ENCODE measurements around the gene PTCH2. TPM values are rescaled to one million over a fixed set of nuclear protein-coding genes. Genes with fewer than 3 reads are reported as not detected.
A peak's percentile ranks its signal among the peaks of the same experiment; 100 is the strongest.

The PTCH2 gene
- total and polyA plus RNA-seq, 2 of the 13 experiments (the other 11 are each of a cell fraction or from before 2014, with no cell fraction given): 0.60 to 1.5 TPM

- TF ChIP-seq, protein P1, sequence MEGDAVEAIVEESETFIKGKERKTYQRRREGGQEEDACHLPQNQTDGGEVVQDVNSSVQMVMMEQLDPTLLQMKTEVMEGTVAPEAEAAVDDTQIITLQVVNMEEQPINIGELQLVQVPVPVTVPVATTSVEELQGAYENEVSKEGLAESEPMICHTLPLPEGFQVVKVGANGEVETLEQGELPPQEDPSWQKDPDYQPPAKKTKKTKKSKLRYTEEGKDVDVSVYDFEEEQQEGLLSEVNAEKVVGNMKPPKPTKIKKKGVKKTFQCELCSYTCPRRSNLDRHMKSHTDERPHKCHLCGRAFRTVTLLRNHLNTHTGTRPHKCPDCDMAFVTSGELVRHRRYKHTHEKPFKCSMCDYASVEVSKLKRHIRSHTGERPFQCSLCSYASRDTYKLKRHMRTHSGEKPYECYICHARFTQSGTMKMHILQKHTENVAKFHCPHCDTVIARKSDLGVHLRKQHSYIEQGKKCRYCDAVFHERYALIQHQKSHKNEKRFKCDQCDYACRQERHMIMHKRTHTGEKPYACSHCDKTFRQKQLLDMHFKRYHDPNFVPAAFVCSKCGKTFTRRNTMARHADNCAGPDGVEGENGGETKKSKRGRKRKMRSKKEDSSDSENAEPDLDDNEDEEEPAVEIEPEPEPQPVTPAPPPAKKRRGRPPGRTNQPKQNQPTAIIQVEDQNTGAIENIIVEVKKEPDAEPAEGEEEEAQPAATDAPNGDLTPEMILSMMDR (CRISPR knock-in tag; IDR thresholded peaks at IDR 0.05): peak; percentile 95
Measured at GRCh38 chr1:44827197-44828002, 15.7 kb downstream of the PTCH2 start (continued).

GRCh38 chr1:44826375-44827196, 16.5 kb downstream of the PTCH2 start:
- in situ Hi-C loops (cut with HindIII; ENCODE audit: extremely low pct_ligation_motif_present, low pct_unique_long_range_greater_than_20kb) (loop anchor here (5.0 to 25.0 kb wide), 2 partner anchors 34 to 186 kb away; partner anchors contain the start of genes HECTD3 and UROD), intact Hi-C loops (cut with micrococcal nuclease; ENCODE audit: unreplicated experiment) (loop anchor here (2.0 to 10.0 kb wide), 3 partner anchors 18 to 478 kb away; partner anchors contain the start of gene BTBD19)
- H3K4me2 ChIP-seq (ENCODE audit: low read depth, low read length): peak overlapping the region; percentile 98
- BruUV-seq (replicated peaks): TSS peak; percentile 77
- H2AFZ ChIP-seq (ENCODE audit: low read length): no peak overlapping the region
- peaks cover 0 to 2% of the 10 kb centered on the region in 2 experiments; a peak in 1 of 5 replicates for H3K27me3 ChIP-seq (ENCODE audit: control insufficient read depth in 1 of 2, insufficient read depth in 2 of 2, low read length in 2 of 2)
- H3K27ac ChIP-seq (ENCODE audit: extremely low read length, insufficient read depth, low read length): peak overlapping the region; percentile 88
- H3K9me3 ChIP-seq (ENCODE audit: low read length): no peaks in the 10 kb centered on the region
- POLR2A ChIA-PET: interaction anchor here (0.6 to 11.3 kb wide), 28 partner anchors 8 to 1476 kb away, joined by 3 to 570 read pairs (median 7); partner anchors contain the start of genes BEST4, BTBD19, DYNLT4 and EIF2B3
- ATAC-seq (peak; percentile 87), FAIRE-seq (peak; percentile 82), DNase-seq (ENCODE audit: low spot score) (peak; percentile 75)
- WGBS (ENCODE audit: low lambda C conversion rate): 3% methylated on average over 15 of the region's 24 CpGs
- H3K79me2 ChIP-seq (ENCODE audit: insufficient read depth, low read length): no peaks in the 10 kb centered on the region
- H3K36me3 ChIP-seq (replicated peaks in 1 of 2; ENCODE audit: control insufficient read depth in 1 of 2, insufficient read depth in 2 of 2, low read length in 2 of 2): no peaks in the 10 kb centered on the region; a peak in 1 of 5 replicates
- H3K4me3 ChIP-seq (replicated peaks in 1 of 3; ENCODE audit: insufficient read depth in 1 of 3, low read depth in 2 of 3, low read length in 3 of 3): peak overlapping the region; percentile 37 to 71 (median 54)
- CTCF ChIA-PET (ENCODE audit: low intra/inter-chr PET ratio, low total read pairs): interaction anchor here (1.2 kb wide), 1 partner anchor 9 kb away, joined by 4 read pairs; no protein-coding TSS in a partner anchor
- H3K9ac ChIP-seq (ENCODE audit: insufficient read depth, low read depth, low read length): peak overlapping the region; percentile 87
- peaks cover 54% of the 10 kb centered on the region for H3K4me1 ChIP-seq (ENCODE audit: insufficient read depth, low read length)
- H4K20me1 ChIP-seq (ENCODE audit: insufficient read depth, low read length): no peaks in the 10 kb centered on the region
- TF ChIP-seq FOXA3 (CRISPR knock-in tag; IDR thresholded peaks at IDR 0.05) (0 out of 2 replicates have a peak, but pooled peaks have one; percentile 14), ZNF10 (CRISPR knock-in tag; IDR thresholded peaks at IDR 0.05; ENCODE audit: borderline replicate concordance, low read depth) (no peak), ZBTB20 (CRISPR knock-in tag; IDR thresholded peaks at IDR 0.05; ENCODE audit: borderline replicate concordance, low read depth) (peak; percentile 74; the same call in 1 of the 2 replicates), ZUFSP (CRISPR knock-in tag; IDR thresholded peaks at IDR 0.05; ENCODE audit: borderline replicate concordance) (no peak), ZFP37 (CRISPR knock-in tag; IDR thresholded peaks at IDR 0.05; ENCODE audit: borderline replicate concordance) (0 out of 2 replicates have a peak, but pooled peaks have one; percentile 50), ZFX (CRISPR knock-in tag; IDR thresholded peaks at IDR 0.05; ENCODE audit: low read depth) (peak; percentile 85), RARA (CRISPR knock-in tag; IDR thresholded peaks at IDR 0.05) (peak; percentile 45), EP300 (IDR thresholded peaks at IDR 0.05; ENCODE audit: low read depth in 2 of 2, low read length in 2 of 2) (0 out of 4 replicates have a peak, but pooled peaks of 1 of the 2 experiments have one; percentile 19), EP300 (CRISPR knock-in tag; IDR thresholded peaks at IDR 0.05; ENCODE audit: borderline replicate concordance) (no peak)
- TF ChIP-seq, protein P2, sequence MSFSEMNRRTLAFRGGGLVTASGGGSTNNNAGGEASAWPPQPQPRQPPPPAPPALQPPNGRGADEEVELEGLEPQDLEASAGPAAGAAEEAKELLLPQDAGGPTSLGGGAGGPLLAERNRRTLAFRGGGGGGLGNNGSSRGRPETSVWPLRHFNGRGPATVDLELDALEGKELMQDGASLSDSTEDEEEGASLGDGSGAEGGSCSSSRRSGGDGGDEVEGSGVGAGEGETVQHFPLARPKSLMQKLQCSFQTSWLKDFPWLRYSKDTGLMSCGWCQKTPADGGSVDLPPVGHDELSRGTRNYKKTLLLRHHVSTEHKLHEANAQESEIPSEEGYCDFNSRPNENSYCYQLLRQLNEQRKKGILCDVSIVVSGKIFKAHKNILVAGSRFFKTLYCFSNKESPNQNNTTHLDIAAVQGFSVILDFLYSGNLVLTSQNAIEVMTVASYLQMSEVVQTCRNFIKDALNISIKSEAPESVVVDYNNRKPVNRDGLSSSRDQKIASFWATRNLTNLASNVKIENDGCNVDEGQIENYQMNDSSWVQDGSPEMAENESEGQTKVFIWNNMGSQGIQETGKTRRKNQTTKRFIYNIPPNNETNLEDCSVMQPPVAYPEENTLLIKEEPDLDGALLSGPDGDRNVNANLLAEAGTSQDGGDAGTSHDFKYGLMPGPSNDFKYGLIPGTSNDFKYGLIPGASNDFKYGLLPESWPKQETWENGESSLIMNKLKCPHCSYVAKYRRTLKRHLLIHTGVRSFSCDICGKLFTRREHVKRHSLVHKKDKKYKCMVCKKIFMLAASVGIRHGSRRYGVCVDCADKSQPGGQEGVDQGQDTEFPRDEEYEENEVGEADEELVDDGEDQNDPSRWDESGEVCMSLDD (CRISPR knock-in tag; IDR thresholded peaks at IDR 0.05; ENCODE audit: borderline replicate concordance): 0 out of 2 replicates have a peak, but pooled peaks have one; percentile 77

Measured in HepG2 (cell line).